Activated gamma-delta T cell treated with anti-CD3 and anti-CD28 coated beads, Interleukin-2, amount 50 U/mL, for 16 hours (primary cell): Measurements from ENCODE around the gene MS4A6A.

Experiments
- DNase-seq: peaks from one replicate; pipeline ENCODE4 v3.0.0-alpha.2; 2020; ENCODE audit warnings: low read depth

Gene MS4A6A

DNA sequence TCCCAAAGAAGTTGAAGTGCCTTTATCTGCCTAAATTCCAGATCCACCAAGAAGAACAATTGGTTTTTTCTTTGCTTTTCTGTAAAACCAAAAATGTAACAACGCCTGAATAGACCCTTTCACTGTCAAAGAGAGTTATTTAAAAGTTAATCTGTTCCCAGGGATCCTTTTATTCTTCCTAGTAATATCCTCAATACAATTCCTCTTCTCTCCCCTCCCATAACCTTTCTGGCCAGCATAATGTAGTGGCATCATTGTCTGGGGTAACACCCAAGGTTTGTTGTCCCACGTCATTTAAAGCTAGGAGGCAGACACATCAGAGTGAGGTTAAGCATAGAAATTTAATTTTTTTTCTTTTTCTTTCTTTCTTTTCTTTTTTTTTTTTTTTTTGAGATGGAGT is 54.5 kb downstream of the MS4A6A start:
- no peak for DNase-seq

DNA sequence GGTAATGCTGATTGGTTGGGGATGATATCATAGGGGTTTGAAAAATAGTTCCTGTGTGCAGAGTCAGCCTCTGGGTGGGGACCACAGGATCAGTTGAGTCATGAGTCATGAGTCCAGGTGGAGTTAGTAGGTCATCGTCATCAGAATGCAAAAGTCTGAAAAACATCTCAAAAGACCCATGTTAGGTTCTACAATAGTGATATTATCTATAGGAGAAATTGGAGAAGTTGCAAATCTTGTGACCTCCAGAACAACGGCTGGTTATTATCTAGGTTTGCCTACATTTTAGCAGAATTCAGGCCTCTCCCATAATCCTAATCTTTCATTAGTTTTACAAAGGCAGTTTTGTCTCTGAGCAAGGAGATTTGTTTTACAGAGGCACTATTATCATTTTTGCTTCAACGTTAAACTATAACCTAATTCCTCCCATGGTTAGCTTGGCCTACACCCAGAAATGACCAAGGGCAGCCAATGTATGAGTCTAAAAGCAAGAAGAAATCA is 55.5 kb downstream of the MS4A6A start:
- no peak for DNase-seq

DNA sequence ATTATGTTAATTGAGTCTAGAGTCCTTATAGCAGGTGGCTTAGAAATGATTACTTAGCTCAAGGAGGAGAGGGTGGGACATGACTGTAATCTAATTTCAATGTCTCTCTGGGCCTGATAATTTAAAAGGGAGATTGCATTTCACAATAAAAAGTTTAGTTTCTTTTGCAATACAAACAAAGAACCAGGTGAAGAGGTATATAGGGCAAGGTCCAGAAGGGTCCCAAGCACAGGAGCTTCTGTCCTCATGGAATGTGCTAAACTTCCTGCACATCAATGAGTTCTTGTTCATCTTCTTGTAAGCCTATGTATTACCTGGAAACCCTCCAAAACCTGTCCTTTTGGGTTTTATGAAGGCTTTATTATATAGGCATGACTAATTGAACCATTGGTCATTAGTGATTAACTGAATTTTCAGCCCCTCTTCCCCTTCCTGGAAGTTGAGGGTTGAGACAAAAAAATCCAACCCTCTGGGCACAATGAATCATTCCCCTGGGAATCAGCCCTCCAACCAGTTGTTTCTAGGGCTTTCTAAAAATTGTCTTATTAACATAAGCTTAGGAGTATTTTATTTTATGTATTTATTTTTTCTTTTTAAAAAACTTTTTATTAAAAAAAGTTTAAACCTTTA is 56.8 kb downstream of the MS4A6A start:
- no peak for DNase-seq

DNA sequence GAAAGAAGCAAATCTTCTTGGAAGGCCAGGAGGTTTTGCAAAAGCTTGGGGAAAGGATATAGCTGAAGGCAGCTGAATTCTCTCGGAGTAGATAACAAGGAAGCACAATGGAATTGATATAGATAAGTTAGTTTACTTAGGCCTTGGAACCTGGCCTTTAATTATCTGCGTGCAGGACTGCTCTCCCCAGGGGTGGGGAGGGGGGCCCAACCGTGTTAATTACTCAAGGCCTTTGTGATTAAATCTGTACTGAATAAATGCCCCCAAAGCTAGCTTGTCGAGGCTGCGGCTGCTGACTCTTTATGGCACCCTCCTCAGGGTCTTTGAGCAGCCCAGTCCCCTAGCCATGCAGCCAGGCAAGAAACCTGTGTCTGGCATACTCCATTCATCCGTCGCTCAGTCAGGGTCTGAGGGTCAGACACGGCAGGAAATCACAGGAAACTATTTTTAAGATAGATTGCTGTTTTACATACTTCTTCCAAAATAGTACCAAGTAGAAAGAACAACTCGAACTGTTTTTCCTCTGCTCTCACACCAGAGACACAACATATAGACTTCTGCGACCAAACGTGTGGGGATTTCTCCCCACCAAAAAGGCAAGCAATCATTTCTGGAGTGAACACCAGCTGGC is 58.0 kb downstream of the MS4A6A start:
- DNase-seq: no peak
